ENCODE results near the gene AICDA. TPM values are rescaled to one million over a fixed set of nuclear protein-coding genes. Genes with fewer than 3 reads are reported as not detected.

The AICDA gene
- polyA plus RNA-seq, 1 of the 3 experiments (the other 2 are of a cell fraction), result not detected

DNA sequence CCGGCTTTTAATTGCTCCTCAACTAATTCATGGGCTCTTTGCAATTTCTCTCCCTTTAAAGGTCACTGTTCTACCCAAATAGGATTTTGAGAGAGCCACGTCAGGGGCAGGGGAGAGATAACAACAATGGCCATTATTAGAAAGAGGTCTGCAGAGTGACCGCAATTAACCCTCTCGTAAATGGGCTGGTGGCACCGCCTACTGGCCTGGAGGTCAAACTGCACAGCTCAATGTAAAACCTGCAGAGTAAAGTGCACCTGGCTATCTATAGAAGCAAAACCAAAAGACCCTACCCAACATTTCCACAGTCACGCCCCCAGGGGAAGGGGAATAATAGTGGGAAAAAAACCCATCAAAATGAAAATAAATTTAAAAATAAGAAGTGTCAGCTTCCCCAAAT lies 50.3 kb downstream of the AICDA start:
- Histone ChIP-seq H3K4me2 (no peak overlapping the region), H2AFZ (ENCODE audit: low read depth) (peak overlapping the region; percentile 71; the same call in 1 of the 2 replicates), H3K27ac (ENCODE audit: low read depth in 2 of 2, low read length in 1 of 2) (no peak overlapping the region), H3K9me2 (no peaks in the 10 kb centered on the region), H3K4me3 (ENCODE audit: low read depth in 2 of 2, low read length in 1 of 2) (no peak overlapping the region), H3K4me1 (ENCODE audit: control insufficient read depth in 1 of 2, insufficient read depth in 2 of 2, low read depth in 1 of 2, low read length in 1 of 2) (no peaks in the 10 kb centered on the region), H3K9ac (no peak overlapping the region), H3K27me3 (ENCODE audit: insufficient read depth) (no peaks in the 10 kb centered on the region), H3K79me2 (ENCODE audit: insufficient read depth) (no peaks in the 10 kb centered on the region), H3K9me3 (no peaks in the 10 kb centered on the region), H3F3A (replicated peaks; ENCODE audit: insufficient read depth) (no peaks in the 10 kb centered on the region), H3K36me3 (replicated peaks in 1 of 2; ENCODE audit: control insufficient read depth in 1 of 2, insufficient read depth in 2 of 2, low read length in 1 of 2) (no peaks in the 10 kb centered on the region), H4K20me1 (ENCODE audit: insufficient read depth) (no peaks in the 10 kb centered on the region)
- 4% methylated on average over 6 of the region's 6 CpGs for whole genome bisulfite sequencing (ENCODE audit: low lambda C conversion rate)
- TF ChIP-seq, protein P1, sequence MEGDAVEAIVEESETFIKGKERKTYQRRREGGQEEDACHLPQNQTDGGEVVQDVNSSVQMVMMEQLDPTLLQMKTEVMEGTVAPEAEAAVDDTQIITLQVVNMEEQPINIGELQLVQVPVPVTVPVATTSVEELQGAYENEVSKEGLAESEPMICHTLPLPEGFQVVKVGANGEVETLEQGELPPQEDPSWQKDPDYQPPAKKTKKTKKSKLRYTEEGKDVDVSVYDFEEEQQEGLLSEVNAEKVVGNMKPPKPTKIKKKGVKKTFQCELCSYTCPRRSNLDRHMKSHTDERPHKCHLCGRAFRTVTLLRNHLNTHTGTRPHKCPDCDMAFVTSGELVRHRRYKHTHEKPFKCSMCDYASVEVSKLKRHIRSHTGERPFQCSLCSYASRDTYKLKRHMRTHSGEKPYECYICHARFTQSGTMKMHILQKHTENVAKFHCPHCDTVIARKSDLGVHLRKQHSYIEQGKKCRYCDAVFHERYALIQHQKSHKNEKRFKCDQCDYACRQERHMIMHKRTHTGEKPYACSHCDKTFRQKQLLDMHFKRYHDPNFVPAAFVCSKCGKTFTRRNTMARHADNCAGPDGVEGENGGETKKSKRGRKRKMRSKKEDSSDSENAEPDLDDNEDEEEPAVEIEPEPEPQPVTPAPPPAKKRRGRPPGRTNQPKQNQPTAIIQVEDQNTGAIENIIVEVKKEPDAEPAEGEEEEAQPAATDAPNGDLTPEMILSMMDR (IDR thresholded peaks at IDR 0.05), result peak; percentile 47
- TF ChIP-seq JUND (IDR thresholded peaks at IDR 0.05), result no peak
- ChIA-PET POLR2A (no interaction called here), CTCF (interaction anchor here (1.2 kb wide), 1 partner anchor 18 kb away, joined by 7 read pairs; no protein-coding TSS in a partner anchor)
- DNase-seq, result no peak

DNA sequence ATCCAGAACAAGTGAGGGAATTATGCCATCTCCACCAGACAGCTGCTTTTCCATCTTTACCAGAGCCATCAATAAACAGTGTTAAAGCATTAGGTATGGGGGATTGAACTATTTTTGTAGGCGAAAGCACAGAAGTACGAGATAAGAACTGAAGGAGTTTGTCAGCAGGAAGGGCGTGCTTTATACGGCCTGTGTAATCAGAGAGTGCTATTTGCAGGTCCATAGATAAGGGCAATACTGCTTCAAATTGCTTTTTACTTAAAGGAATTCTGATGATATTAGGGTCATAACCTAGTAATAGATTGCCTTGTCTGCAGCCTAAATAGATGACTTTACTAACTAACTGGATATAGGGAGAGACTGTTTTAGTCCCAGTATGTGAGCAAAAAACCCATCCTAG lies 51.6 kb downstream of the AICDA start:
- TF ChIP-seq RCOR1 (IDR thresholded peaks at IDR 0.05; ENCODE audit: low read length) (no peak), RFX5 (IDR thresholded peaks at IDR 0.05; ENCODE audit: low read length) (no peak), MEF2A (IDR thresholded peaks at IDR 0.05; ENCODE audit: borderline replicate concordance, low read depth) (no peak), NFIC (IDR thresholded peaks at IDR 0.05; ENCODE audit: borderline replicate concordance) (no peak), NRF1 (IDR thresholded peaks at IDR 0.05; ENCODE audit: low read depth, low read length) (no peak), GATA2 (CRISPR knock-in tag; IDR thresholded peaks at IDR 0.05) (no peak), POLR2AphosphoS5 (IDR thresholded peaks at IDR 0.05; ENCODE audit: low read depth, low read length) (no peak), MXI1 (IDR thresholded peaks at IDR 0.05; ENCODE audit: low read depth, low read length) (no peak), FOXM1 (IDR thresholded peaks at IDR 0.05; ENCODE audit: low read depth) (no peak), JUND (IDR thresholded peaks at IDR 0.05) (no peak), FOXJ3 (CRISPR knock-in tag; IDR thresholded peaks at IDR 0.05) (no peak)
- TF ChIP-seq, protein P1 (IDR thresholded peaks at IDR 0.05), result no peak
- WGBS (ENCODE audit: low lambda C conversion rate), result 7% methylated on average over 4 of the region's 4 CpGs
- H3K4me3 ChIP-seq (ENCODE audit: low read depth in 2 of 2, low read length in 1 of 2), result no peak overlapping the region
- H3K9me2 ChIP-seq, result no peaks in the 10 kb centered on the region
- H2AFZ ChIP-seq (ENCODE audit: low read depth), result no peak overlapping the region
- no peak overlapping the region for H3K9ac ChIP-seq
- ChIA-PET POLR2A (no interaction called here), CTCF (interaction anchor here (1.5 kb wide), 1 partner anchor 17 kb away, joined by 5 read pairs; no protein-coding TSS in a partner anchor)
- H3K27me3 ChIP-seq (ENCODE audit: insufficient read depth), result no peaks in the 10 kb centered on the region
- no peak overlapping the region for H3K27ac ChIP-seq (ENCODE audit: low read depth in 2 of 2, low read length in 1 of 2)
- H3K4me2 ChIP-seq, result no peak overlapping the region
- no peaks in the 10 kb centered on the region for H3F3A ChIP-seq (replicated peaks; ENCODE audit: insufficient read depth)
- no peaks in the 10 kb centered on the region for H3K9me3 ChIP-seq
- no peaks in the 10 kb centered on the region for H3K36me3 ChIP-seq (replicated peaks in 1 of 2; ENCODE audit: control insufficient read depth in 1 of 2, insufficient read depth in 2 of 2, low read length in 1 of 2)
- no peaks in the 10 kb centered on the region for H3K4me1 ChIP-seq (ENCODE audit: control insufficient read depth in 1 of 2, insufficient read depth in 2 of 2, low read depth in 1 of 2, low read length in 1 of 2)
- DNase-seq, result no peak
- H3K79me2 ChIP-seq (ENCODE audit: insufficient read depth), result no peaks in the 10 kb centered on the region
- no peaks in the 10 kb centered on the region for H4K20me1 ChIP-seq (ENCODE audit: insufficient read depth)
